Endothelial cell of umbilical vein (primary cell): Measurements from ENCODE around the gene ZG16B. TPM values are rescaled to one million over a fixed set of nuclear protein-coding genes. Genes with fewer than 3 reads are reported as not detected.
A peak's percentile ranks its signal among the peaks of the same experiment; 100 is the strongest.

Source experiments
- BruUV-seq: library from RNA; stranded (reverse); fragments of 400-500 nt; replicated peaks from 2 replicates; lab custom pipeline; 2021; lab: Mats Ljungman, UMichigan
- CTCF ChIA-PET: fragments of 300-600, 350-600 bp; sonication (Branson Sonifier 250); formaldehyde crosslinking; loops from one replicate; lab custom pipeline; 2021; ENCODE audit warnings: antibody characterized with exemption, inconsistent platforms; lab: Charles Lee
- POLR2A ChIA-PET: fragments of 300-600, 350-600 bp; sonication (Branson Sonifier 250); formaldehyde crosslinking; loops from one replicate; lab custom pipeline; 2021; ENCODE audit warnings: antibody characterized with exemption, inconsistent platforms; lab: Charles Lee
- DNase-seq: peaks from one replicate; pipeline ENCODE4 v3.0.0-alpha.2; 2011; ENCODE audit warnings: low read depth, low spot score
- FAIRE-seq: peaks from 2 replicates; lab custom pipeline; 2011; peaks lifted over from hg19 to GRCh38; lab: Jason Lieb, UNC
- H2AFZ ChIP-seq: 2 replicates; pipeline ENCODE4 v1.6.0; 2012; ENCODE audit warnings: low read depth, low read length, control low read depth, inconsistent platforms
- H3K27ac ChIP-seq: 2 replicates; pipeline ENCODE4 v1.5.1; 2011; ENCODE audit warnings: low read depth, mild to moderate bottlenecking, control low read depth, low read length, moderate library complexity; ENCODE audit not compliant: insufficient read depth
- H3K27me3 ChIP-seq, 2 experiments: 2 replicates each; pipeline versions ENCODE4 v1.6.0 to v1.6.1; 2011; ENCODE audit warnings: low read length in 2 of 2, mixed read lengths in 1 of 2; ENCODE audit not compliant: control insufficient read depth in 2 of 2, insufficient read depth in 2 of 2
- H3K36me3 ChIP-seq, 2 experiments: 2 replicates in 1 of 2; 3 replicates in 1 of 2; pipeline ENCODE4 v1.5.1; 2011; ENCODE audit warnings: low read length in 2 of 2, mild to moderate bottlenecking in 1 of 2, moderate library complexity in 1 of 2; ENCODE audit not compliant: control insufficient read depth in 2 of 2, insufficient read depth in 2 of 2; ENCODE audit errors: extremely low read depth in 1 of 2
- H3K4me1 ChIP-seq: 3 replicates; pipeline ENCODE4 v1.5.1; 2011; ENCODE audit warnings: mild to moderate bottlenecking, low read length; ENCODE audit not compliant: control insufficient read depth, insufficient read depth; ENCODE audit errors: extremely low read depth
- H3K4me2 ChIP-seq: 2 replicates; pipeline ENCODE4 v1.6.1; 2011; ENCODE audit warnings: low read length, control low read depth, mixed read lengths; ENCODE audit not compliant: insufficient read depth
- H3K4me3 ChIP-seq, 3 experiments: fragments of 200-600 bp in 1 of 3; sonication (generic), shearing (Covaris generic) in 1 of 3; replicated peaks in 1 of 3; 2 replicates each; pipeline ENCODE4 v1.5.1; 2011 to 2016; ENCODE audit warnings: control low read depth in 3 of 3, low read length in 3 of 3, mild to moderate bottlenecking in 2 of 3, inconsistent platforms in 1 of 3, low read depth in 1 of 3, moderate library complexity in 1 of 3; ENCODE audit not compliant: insufficient read depth in 1 of 3
- H3K79me2 ChIP-seq: 2 replicates; pipeline ENCODE4 v1.6.0; 2012; ENCODE audit warnings: low read length, inconsistent platforms; ENCODE audit not compliant: control insufficient read depth, insufficient read depth
- H3K9ac ChIP-seq: replicated peaks from 2 replicates; pipeline ENCODE3; 2011; ENCODE audit warnings: low read length, control low read depth; ENCODE audit not compliant: insufficient read depth; ENCODE audit errors: extremely low read depth
- H3K9me1 ChIP-seq: replicated peaks from 3 replicates; pipeline ENCODE4 v1.6.0; 2011; ENCODE audit warnings: mild to moderate bottlenecking, low read length; ENCODE audit not compliant: control insufficient read depth, insufficient read depth; ENCODE audit errors: extremely low read depth
- H3K9me3 ChIP-seq: replicated peaks from 2 replicates; pipeline ENCODE4 v1.5.1; 2012; ENCODE audit warnings: low read length, inconsistent platforms; ENCODE audit not compliant: control insufficient read depth, insufficient read depth
- H4K20me1 ChIP-seq: replicated peaks from 2 replicates; pipeline ENCODE3; 2011; ENCODE audit warnings: mild to moderate bottlenecking, low read length; ENCODE audit not compliant: control insufficient read depth, insufficient read depth; ENCODE audit errors: extremely low read depth
- EZH2 ChIP-seq: IDR thresholded peaks from 2 replicates; pipeline ENCODE4 v1.6.1; 2012; ENCODE audit warnings: borderline replicate concordance, low read depth, mild to moderate bottlenecking, moderate library complexity, low read length, inconsistent platforms; ENCODE audit not compliant: severe bottlenecking
- FOS ChIP-seq: IDR thresholded peaks from 2 replicates; pipeline ENCODE4 v1.6.1; 2011; ENCODE audit warnings: mild to moderate bottlenecking, low read length, moderate library complexity, borderline replicate concordance; ENCODE audit not compliant: insufficient read depth
- GATA2 ChIP-seq: IDR thresholded peaks from 2 replicates; pipeline ENCODE4 v1.7.0; 2011; ENCODE audit warnings: low read depth, mild to moderate bottlenecking, moderate library complexity, mixed read lengths, low read length; ENCODE audit not compliant: insufficient read length, insufficient read depth
- JUN ChIP-seq: IDR thresholded peaks from 2 replicates; pipeline ENCODE4 v1.6.1; 2011; ENCODE audit warnings: borderline replicate concordance, low read depth; ENCODE audit not compliant: insufficient read length, insufficient read depth
- MAX ChIP-seq: IDR thresholded peaks from 2 replicates; pipeline ENCODE4 v1.6.1; 2011; ENCODE audit not compliant: insufficient read depth, insufficient read length
- MYC ChIP-seq: IDR thresholded peaks from one replicate; pipeline ENCODE4 v1.6.1; 2011; ENCODE audit warnings: mild to moderate bottlenecking, low read depth, low read length
- POLR2A ChIP-seq: IDR thresholded peaks from 2 replicates; pipeline ENCODE4 v1.6.1; 2012; ENCODE audit warnings: low read depth, mild to moderate bottlenecking, control low read depth, low read length
- POLR2AphosphoS5 ChIP-seq: IDR thresholded peaks from 2 replicates; pipeline ENCODE4 v1.6.1; 2012; ENCODE audit warnings: low read depth, mild to moderate bottlenecking, control low read depth, low read length, moderate library complexity; ENCODE audit not compliant: insufficient read depth
- dilution Hi-C: fragments of 300-500 bp; cut with MboI; formaldehyde crosslinking; loops from one replicate; pipeline ENCODE4 v1.15.0; 2019; ENCODE audit warnings: low sequenced_read_pairs; ENCODE audit not compliant: extremely low pct_ligation_motif_present
- intact Hi-C: fragments of 100-400 bp; cut with micrococcal nuclease; formaldehyde crosslinking; loops from one replicate; pipeline ENCODE4 v1.10.0; 2022
- polyA plus RNA-seq, 4 experiments: library from polyadenylated mRNA; depleted of rRNA in 3 of 4; stranded (reverse) in 3 of 4; unstranded in 1 of 4; fragments of >200 nt; gene quantifications; 2 replicates each; pipeline versions ENCODE4 v1.2.1 to v1.2.3, GENCODE V29; 2011 to 2012; ENCODE audit warnings: missing spikeins in 1 of 4
- total RNA-seq: library from RNA; stranded (reverse); gene quantifications from 2 replicates; pipeline ENCODE4 v1.2.3, GENCODE V29; 2021
- TF ChIP-seq, protein P1 (sequence below), 2 donors: IDR thresholded peaks; 1 replicate in 1 of 2; 2 replicates in 1 of 2; pipeline ENCODE4 v1.5.1; 2011; ENCODE audit warnings: low read length in 2 of 2, mild to moderate bottlenecking in 2 of 2, moderate library complexity in 2 of 2, control low read depth in 1 of 2, inconsistent platforms in 1 of 2, low read depth in 1 of 2; ENCODE audit not compliant: insufficient read depth in 1 of 2; ENCODE audit errors: extremely low read depth in 1 of 2

Gene ZG16B
- total and polyA plus RNA-seq, 2 donors (not counting 3 experiments of a cell fraction or from before 2014, with no cell fraction given) = 0.22 TPM; not detected in 1

DNA sequence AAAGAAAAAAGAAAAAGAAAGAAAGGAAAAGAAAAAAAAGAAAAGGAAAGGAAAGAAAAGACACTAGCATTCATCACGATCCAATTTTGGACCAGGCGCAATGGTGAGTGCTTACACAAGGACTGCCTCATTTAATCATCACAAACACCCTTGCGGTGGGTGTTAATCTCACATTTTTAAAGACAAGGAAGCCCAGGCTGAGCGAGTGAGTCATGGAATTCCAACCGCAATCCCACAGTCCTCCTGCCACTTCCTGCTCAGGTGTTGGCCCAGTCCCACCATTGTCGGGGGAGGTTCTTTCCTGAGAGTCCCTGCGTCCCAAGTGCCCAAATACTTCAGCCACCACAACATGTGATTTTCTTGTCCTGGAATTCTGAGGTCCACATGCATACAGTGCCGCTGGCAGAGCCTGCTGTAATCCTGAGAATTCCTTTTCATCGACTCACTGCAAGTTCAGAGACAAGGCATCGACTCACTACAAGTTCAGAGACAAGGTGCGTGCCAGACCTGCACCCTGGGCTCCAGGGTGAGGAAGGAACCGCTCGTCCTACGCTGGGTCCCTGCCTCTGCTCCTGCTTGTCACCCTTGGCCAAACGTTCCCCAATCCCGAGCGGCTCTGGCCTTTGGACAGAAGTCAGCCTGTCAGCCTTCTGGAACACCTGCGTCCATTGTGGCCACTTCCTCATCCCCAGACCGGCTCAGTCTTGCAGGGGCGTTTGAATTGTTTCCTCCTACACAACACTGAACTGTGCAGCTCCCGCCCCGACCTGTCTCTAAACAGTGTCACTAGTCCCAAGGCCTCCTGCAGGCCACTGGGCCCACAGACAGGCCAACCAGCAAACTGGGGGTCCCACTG is 5.8 kb downstream of the ZG16B start:
- dilution Hi-C loops = no loop called here
- peaks cover 11% of the 10 kb centered on the region for H3K4me1 ChIP-seq
- no peaks in the 10 kb centered on the region for H4K20me1 ChIP-seq
- peak overlapping the region; percentile 30 for H3K27ac ChIP-seq
- intact Hi-C loops = loop anchor here (10.0 kb wide), 1 partner anchor 61 kb away; the partner anchor contains the start of gene ELOB
- CTCF ChIA-PET = interaction anchor here (0.6 kb wide), 1 partner anchor 39 kb away, joined by 4 read pairs; no protein-coding TSS in a partner anchor
- H3K27me3 ChIP-seq = no peaks in the 10 kb centered on the region
- no peaks in the 10 kb centered on the region for H3K9me3 ChIP-seq
- peak overlapping the region; percentile 26 for H3K4me2 ChIP-seq
- peak overlapping the region; percentile 0 for H2AFZ ChIP-seq
- DNase-seq = peak; percentile 73
- H3K9ac ChIP-seq = no peak overlapping the region
- FAIRE-seq = peak; percentile 93
- no peak overlapping the region for H3K4me3 ChIP-seq
- BruUV-seq = no TSS peak
- POLR2A ChIA-PET = no interaction called here
- H3K79me2 ChIP-seq = no peaks in the 10 kb centered on the region
- H3K9me1 ChIP-seq = no peaks in the 10 kb centered on the region
- peak; percentile 88 for TF ChIP-seq POLR2AphosphoS5
- TF ChIP-seq POLR2A = no peak
- TF ChIP-seq JUN = peak; percentile 58
- peak; percentile 18 for TF ChIP-seq MAX
- peak; percentile 86 for TF ChIP-seq FOS
- TF ChIP-seq, protein P1, sequence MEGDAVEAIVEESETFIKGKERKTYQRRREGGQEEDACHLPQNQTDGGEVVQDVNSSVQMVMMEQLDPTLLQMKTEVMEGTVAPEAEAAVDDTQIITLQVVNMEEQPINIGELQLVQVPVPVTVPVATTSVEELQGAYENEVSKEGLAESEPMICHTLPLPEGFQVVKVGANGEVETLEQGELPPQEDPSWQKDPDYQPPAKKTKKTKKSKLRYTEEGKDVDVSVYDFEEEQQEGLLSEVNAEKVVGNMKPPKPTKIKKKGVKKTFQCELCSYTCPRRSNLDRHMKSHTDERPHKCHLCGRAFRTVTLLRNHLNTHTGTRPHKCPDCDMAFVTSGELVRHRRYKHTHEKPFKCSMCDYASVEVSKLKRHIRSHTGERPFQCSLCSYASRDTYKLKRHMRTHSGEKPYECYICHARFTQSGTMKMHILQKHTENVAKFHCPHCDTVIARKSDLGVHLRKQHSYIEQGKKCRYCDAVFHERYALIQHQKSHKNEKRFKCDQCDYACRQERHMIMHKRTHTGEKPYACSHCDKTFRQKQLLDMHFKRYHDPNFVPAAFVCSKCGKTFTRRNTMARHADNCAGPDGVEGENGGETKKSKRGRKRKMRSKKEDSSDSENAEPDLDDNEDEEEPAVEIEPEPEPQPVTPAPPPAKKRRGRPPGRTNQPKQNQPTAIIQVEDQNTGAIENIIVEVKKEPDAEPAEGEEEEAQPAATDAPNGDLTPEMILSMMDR (IDR thresholded peaks at IDR 0.05; ENCODE audit: extremely low read depth in 1 of 2, insufficient read depth in 1 of 2, low read depth in 1 of 2, low read length in 2 of 2) = no peak
- TF ChIP-seq MYC = no peak
- TF ChIP-seq EZH2 = no peak
- TF ChIP-seq GATA2 = no peak
- no peaks in the 10 kb centered on the region for H3K36me3 ChIP-seq
